H9 (cell line): ENCODE measurements around the gene PLPPR4. TPM values are rescaled to one million over a fixed set of nuclear protein-coding genes. Genes with fewer than 3 reads are reported as not detected.

ENCODE experiments used
- DNase-seq: peaks from one replicate; pipeline ENCODE4 v3.0.0-alpha.2; 2017
- H2AFZ ChIP-seq: one replicate; pipeline ENCODE4 v1.6.1; 2013; ENCODE audit warnings: mild to moderate bottlenecking, low read length, control low read depth, moderate library complexity
- H2AK5ac ChIP-seq: 2 replicates; pipeline ENCODE4 v1.6.1; 2013; ENCODE audit warnings: low read length, control low read depth, mixed read lengths; ENCODE audit not compliant: insufficient read length
- H2BK120ac ChIP-seq: one replicate; pipeline ENCODE4 v1.6.1; 2013; ENCODE audit warnings: low read depth, mild to moderate bottlenecking, low read length, control low read depth, inconsistent platforms; ENCODE audit not compliant: poor library complexity, severe bottlenecking
- H2BK12ac ChIP-seq: 2 replicates; pipeline ENCODE4 v1.6.1; 2013; ENCODE audit warnings: low read length, control low read depth, mixed read lengths, low read depth; ENCODE audit not compliant: insufficient read length
- H2BK15ac ChIP-seq: 2 replicates; pipeline ENCODE4 v1.6.1; 2013; ENCODE audit warnings: low read depth, low read length, control low read depth
- H2BK20ac ChIP-seq: one replicate; pipeline ENCODE4 v1.6.1; 2013; ENCODE audit warnings: low read depth, mild to moderate bottlenecking, low read length, control low read depth, inconsistent platforms; ENCODE audit not compliant: poor library complexity, severe bottlenecking
- H2BK5ac ChIP-seq: 2 replicates; pipeline ENCODE4 v1.6.1; 2013; ENCODE audit warnings: low read length, control low read depth, mixed read lengths; ENCODE audit not compliant: insufficient read length
- H3K14ac ChIP-seq: 2 replicates; pipeline ENCODE4 v1.6.1; 2013; ENCODE audit warnings: low read length, control low read depth; ENCODE audit not compliant: insufficient read depth
- H3K18ac ChIP-seq: 2 replicates; pipeline ENCODE4 v1.6.1; 2013; ENCODE audit warnings: low read depth, mild to moderate bottlenecking, mixed read lengths, low read length, control low read depth; ENCODE audit not compliant: insufficient read length
- H3K23ac ChIP-seq: 2 replicates; pipeline ENCODE4 v1.6.1; 2013; ENCODE audit warnings: low read length, control low read depth, mixed read lengths, low read depth; ENCODE audit not compliant: insufficient read length
- H3K23me2 ChIP-seq: 2 replicates; pipeline ENCODE4 v1.6.1; 2013; ENCODE audit warnings: low read depth, mild to moderate bottlenecking, mixed read lengths, low read length, control low read depth; ENCODE audit not compliant: insufficient read length, poor library complexity, severe bottlenecking
- H3K27ac ChIP-seq: 2 replicates; pipeline ENCODE4 v1.5.1; 2013; ENCODE audit warnings: low read length, control low read depth, mixed read lengths, low read depth; ENCODE audit not compliant: insufficient read length
- H3K27me3 ChIP-seq: 2 replicates; pipeline ENCODE4 v1.6.1; 2013; ENCODE audit warnings: low read length, control low read depth, inconsistent platforms; ENCODE audit not compliant: insufficient read depth
- H3K4ac ChIP-seq: 2 replicates; pipeline ENCODE4 v1.6.1; 2013; ENCODE audit warnings: low read depth, mild to moderate bottlenecking, control low read depth, inconsistent platforms, low read length, moderate library complexity
- H3K4me1 ChIP-seq: 2 replicates; pipeline ENCODE4 v1.6.1; 2013; ENCODE audit warnings: low read length, control low read depth, inconsistent platforms; ENCODE audit not compliant: insufficient read depth
- H3K4me2 ChIP-seq: 2 replicates; pipeline ENCODE4 v1.6.1; 2013; ENCODE audit warnings: low read length, control low read depth, mixed read lengths; ENCODE audit not compliant: insufficient read length, insufficient read depth
- H3K56ac ChIP-seq: 2 replicates; pipeline ENCODE4 v1.6.1; 2013; ENCODE audit warnings: low read depth, mild to moderate bottlenecking, mixed read lengths, low read length, control low read depth; ENCODE audit not compliant: insufficient read length
- H3K79me1 ChIP-seq: 2 replicates; pipeline ENCODE4 v1.6.1; 2013; ENCODE audit warnings: low read depth, mild to moderate bottlenecking, moderate library complexity, low read length, control low read depth, inconsistent platforms; ENCODE audit not compliant: insufficient read depth, poor library complexity, severe bottlenecking
- H3K79me2 ChIP-seq: 2 replicates; pipeline ENCODE4 v1.6.1; 2013; ENCODE audit warnings: low read length, control low read depth, inconsistent platforms; ENCODE audit not compliant: insufficient read depth
- H3K9ac ChIP-seq: 2 replicates; pipeline ENCODE4 v1.6.1; 2013; ENCODE audit warnings: low read length, control low read depth, mixed read lengths; ENCODE audit not compliant: insufficient read length; ENCODE audit errors: extremely low read depth
- H3K9me3 ChIP-seq: one replicate; pipeline ENCODE4 v1.6.1; 2013; ENCODE audit warnings: low read depth, low read length, inconsistent platforms; ENCODE audit not compliant: control insufficient read depth
- H3T11ph ChIP-seq: one replicate; pipeline ENCODE4 v1.6.1; 2013; ENCODE audit warnings: mild to moderate bottlenecking, low read length, control low read depth, inconsistent platforms
- H4K20me1 ChIP-seq: one replicate; pipeline ENCODE4 v1.6.1; 2013; ENCODE audit not compliant: control insufficient read depth, insufficient read length, insufficient read depth
- H4K5ac ChIP-seq: 2 replicates; pipeline ENCODE4 v1.6.1; 2013; ENCODE audit warnings: low read depth, mild to moderate bottlenecking, mixed read lengths, low read length, control low read depth; ENCODE audit not compliant: insufficient read length
- H4K8ac ChIP-seq: replicated peaks from 2 replicates; pipeline ENCODE4 v1.6.1; 2013; ENCODE audit warnings: low read length, control low read depth, mixed read lengths, low read depth; ENCODE audit not compliant: insufficient read length
- H4K91ac ChIP-seq: 2 replicates; pipeline ENCODE4 v1.6.1; 2013; ENCODE audit warnings: low read depth, mild to moderate bottlenecking, moderate library complexity, mixed read lengths, low read length, control low read depth; ENCODE audit not compliant: insufficient read length
- H3K27ac Mint-ChIP-seq, 3 experiments: 2 replicates in 2 of 3; 3 replicates in 1 of 3; pipeline ENCODE4 v1.8.0; 2020 to 2021; ENCODE audit warnings: mixed read lengths in 3 of 3, mild to moderate bottlenecking in 1 of 3, moderate library complexity in 1 of 3
- H3K27me3 Mint-ChIP-seq: 2 replicates; pipeline ENCODE4 v1.8.0; 2021; ENCODE audit warnings: low read depth, mild to moderate bottlenecking, moderate library complexity, mixed read lengths
- H3K36me3 Mint-ChIP-seq, 3 experiments: 2 replicates in 2 of 3; 3 replicates in 1 of 3; pipeline ENCODE4 v1.8.0; 2020 to 2021; ENCODE audit warnings: low read depth in 3 of 3, mixed read lengths in 3 of 3; ENCODE audit not compliant: insufficient read depth in 1 of 3
- H3K4me1 Mint-ChIP-seq, 2 experiments: 2 replicates each; pipeline ENCODE4 v1.8.0; 2020; ENCODE audit warnings: mixed read lengths in 2 of 2
- H3K4me3 Mint-ChIP-seq, 2 experiments: 2 replicates in 1 of 2; 3 replicates in 1 of 2; pipeline ENCODE4 v1.8.0; 2020 to 2021; ENCODE audit warnings: mild to moderate bottlenecking in 2 of 2, mixed read lengths in 2 of 2, moderate library complexity in 1 of 2
- H3K9me3 Mint-ChIP-seq, 2 experiments: 2 replicates in 1 of 2; 3 replicates in 1 of 2; pipeline ENCODE4 v1.8.0; 2020; ENCODE audit warnings: mild to moderate bottlenecking in 2 of 2, mixed read lengths in 2 of 2, moderate library complexity in 1 of 2
- CTCF ChIP-seq: fragments of 200-600 bp; sonication (generic); conservative IDR thresholded peaks from 3 replicates; pipeline ENCODE4 v1.8.0; 2021; ENCODE audit warnings: antibody characterized with exemption, mild to moderate bottlenecking
- WGBS: extraction: QIAGEN DNeasy Blood & Tissue Kit; methylation state at CpG from one replicate; pipeline ENCODE4 v1.1.7; 2013; ENCODE audit warnings: missing lambda C conversion rate, low lambda C conversion rate, mixed read lengths; ENCODE audit not compliant: insufficient read length; ENCODE audit errors: extremely low coverage; 5-methylcytosine and 5-hydroxymethylcytosine counted together
- total RNA-seq: library from RNA; stranded (reverse); gene quantifications from 2 replicates; pipeline ENCODE4 v1.2.1, GENCODE V29; 2021

PLPPR4 gene
- total RNA-seq, 1 experiment from 2014 or later: 0.31 TPM

- peaks cover 8% of the 10 kb centered on the region for H3K23me2 ChIP-seq
- DNase-seq: no peak
- no peak overlapping the region for H2BK20ac ChIP-seq
- no peak overlapping the region for H4K91ac ChIP-seq
- Mint-ChIP-seq H3K27me3 (peaks cover 33% of the 10 kb centered on the region), H3K36me3 (no peaks in the 10 kb centered on the region), H3K4me3 (no peak overlapping the region), H3K4me1 (peaks cover 2 to 5% of the 10 kb centered on the region in 2 experiments; a peak in 1 of 4 replicates), H3K9me3 (no peaks in the 10 kb centered on the region), H3K27ac (no peak overlapping the region)
- H3K23ac ChIP-seq: no peak overlapping the region
- H3K79me1 ChIP-seq: no peaks in the 10 kb centered on the region
- no peak overlapping the region for H2BK15ac ChIP-seq
- no peaks in the 10 kb centered on the region for H3K9me3 ChIP-seq
- H2BK120ac ChIP-seq: no peak overlapping the region
- no peak overlapping the region for H2AK5ac ChIP-seq
- no peak overlapping the region for H2BK12ac ChIP-seq
- no peak overlapping the region for H3K14ac ChIP-seq
- no peaks in the 10 kb centered on the region for H3K4me1 ChIP-seq
- no peaks in the 10 kb centered on the region; the same call in 1 of the 2 replicates for H3K27me3 ChIP-seq
- no peak overlapping the region for H3K56ac ChIP-seq
- H3K79me2 ChIP-seq: no peaks in the 10 kb centered on the region
- H3K9ac ChIP-seq: no peak overlapping the region
- no peak for TF ChIP-seq CTCF
- WGBS: no CpG with 5 or more reads among the region's 2 CpGs
- no peak overlapping the region for H3K18ac ChIP-seq
- no peak overlapping the region for H3K4ac ChIP-seq
- H2BK5ac ChIP-seq: no peak overlapping the region
- no peak overlapping the region for H2AFZ ChIP-seq
- H4K8ac ChIP-seq: no peak overlapping the region
- H4K20me1 ChIP-seq: no peaks in the 10 kb centered on the region
- H4K5ac ChIP-seq: no peak overlapping the region
- no peak overlapping the region for H3T11ph ChIP-seq
- no peak overlapping the region for H3K4me2 ChIP-seq
- no peak overlapping the region for H3K27ac ChIP-seq
Measured at GRCh38 chr1:99266726-99267125, 2.4 kb downstream of the PLPPR4 start.
